ENCODE results near the gene C15orf40.

Gene C15orf40

GRCh38 chr15:82986442-82986780 lies 25.0 kb downstream of the C15orf40 start:
- Mint-ChIP-seq H3K4me1 (peaks cover 28% of the 10 kb centered on the region), H3K9me3 (peaks cover 15% of the 10 kb centered on the region), H3K4me3 (peak overlapping the region; percentile 98), H3K36me3 (ENCODE audit: low read depth) (peaks cover 55% of the 10 kb centered on the region), H3K27ac (peak overlapping the region; percentile 61), H3K27me3 (ENCODE audit: low read depth, poor library complexity) (peaks cover 5% of the 10 kb centered on the region)
- TF ChIP-seq CTCF (IDR thresholded peaks at IDR 0.05): no peak
- no peak for DNase-seq

- peaks cover 51% of the 10 kb centered on the region for H3K36me3 Mint-ChIP-seq (ENCODE audit: low read depth)
- no peak for TF ChIP-seq CTCF (IDR thresholded peaks at IDR 0.05)
- peak within 1 kb of the TSS; percentile 98 for H3K4me3 Mint-ChIP-seq
- DNase-seq: peak; percentile 75
- H3K4me1 Mint-ChIP-seq: peaks cover 28% of the 10 kb centered on the region
- peak within 1 kb of the TSS; percentile 61 for H3K27ac Mint-ChIP-seq
- H3K27me3 Mint-ChIP-seq (ENCODE audit: low read depth, poor library complexity): peaks cover 5% of the 10 kb centered on the region
- H3K9me3 Mint-ChIP-seq: peaks cover 15% of the 10 kb centered on the region
Observed at GRCh38 chr15:82985688-82986441, 25.6 kb downstream of the C15orf40 start, which contains the start of gene RAMAC. Gene RAMAC, plus strand, starts transcription at chr15:82986210. Its CDS starts 2,809 bp downstream, at chr15:82989019.

- Mint-ChIP-seq H3K27me3 (ENCODE audit: low read depth, poor library complexity) (peaks cover 5% of the 10 kb centered on the region), H3K4me3 (no peak overlapping the region), H3K27ac (no peak overlapping the region), H3K9me3 (peaks cover 15% of the 10 kb centered on the region), H3K36me3 (ENCODE audit: low read depth) (peaks cover 15% of the 10 kb centered on the region), H3K4me1 (peaks cover 14% of the 10 kb centered on the region)
- no peak for TF ChIP-seq CTCF (IDR thresholded peaks at IDR 0.05)
- DNase-seq: peak; percentile 7
Observed at GRCh38 chr15:82980981-82981380, 30.5 kb downstream of the C15orf40 start.

GRCh38 chr15:82979726-82980125 lies 31.7 kb downstream of the C15orf40 start:
- no peak overlapping the region for H3K27ac Mint-ChIP-seq
- H3K9me3 Mint-ChIP-seq: peaks cover 2% of the 10 kb centered on the region
- peaks cover 5% of the 10 kb centered on the region for H3K27me3 Mint-ChIP-seq (ENCODE audit: low read depth, poor library complexity)
- no peak overlapping the region for H3K4me3 Mint-ChIP-seq
- peaks cover 11% of the 10 kb centered on the region for H3K36me3 Mint-ChIP-seq (ENCODE audit: low read depth)
- DNase-seq: no peak
- no peak for TF ChIP-seq CTCF (IDR thresholded peaks at IDR 0.05)
- peaks cover 1% of the 10 kb centered on the region for H3K4me1 Mint-ChIP-seq

- no peak for TF ChIP-seq CTCF (IDR thresholded peaks at IDR 0.05)
- H3K4me1 Mint-ChIP-seq: no peaks in the 10 kb centered on the region
- no peaks in the 10 kb centered on the region for H3K27me3 Mint-ChIP-seq (ENCODE audit: low read depth, poor library complexity)
- H3K36me3 Mint-ChIP-seq (ENCODE audit: low read depth): peaks cover 4% of the 10 kb centered on the region
- no peaks in the 10 kb centered on the region for H3K9me3 Mint-ChIP-seq
- H3K4me3 Mint-ChIP-seq: no peak overlapping the region
- no peak for DNase-seq
- no peak overlapping the region for H3K27ac Mint-ChIP-seq
Observed at GRCh38 chr15:82978438-82978837, 33.0 kb downstream of the C15orf40 start.

- peaks cover 4% of the 10 kb centered on the region for H3K36me3 Mint-ChIP-seq (ENCODE audit: low read depth)
- H3K27ac Mint-ChIP-seq: no peak overlapping the region
- peaks cover under 1% of the 10 kb centered on the region for H3K4me1 Mint-ChIP-seq
- no peak for DNase-seq
- no peak overlapping the region for H3K4me3 Mint-ChIP-seq
- H3K27me3 Mint-ChIP-seq (ENCODE audit: low read depth, poor library complexity): no peaks in the 10 kb centered on the region
- no peaks in the 10 kb centered on the region for H3K9me3 Mint-ChIP-seq
- no peak for TF ChIP-seq CTCF (IDR thresholded peaks at IDR 0.05)
Observed at GRCh38 chr15:82977076-82977475, 34.4 kb downstream of the C15orf40 start.
